Muscle of back (tissue), 11 donors: ENCODE measurements around the gene PRKG1. TPM values are rescaled to one million over a fixed set of nuclear protein-coding genes. Genes with fewer than 3 reads are reported as not detected.

ENCODE experiments used
- DNase-seq, 3 donors: peaks; one replicate each; pipeline versions ENCODE4 v3.0.0 to v3.0.0-alpha.2; 2013
- polyA plus RNA-seq, 10 donors: library from polyadenylated mRNA; unstranded; fragments of 120-200 nt; gene quantifications; one replicate each; pipeline ENCODE4 v1.2.1, GENCODE V29; 2013; ENCODE audit not compliant: insufficient read length in 10 of 10

PRKG1 gene
- polyA plus RNA-seq, 10 donors = 32.4 to 71.5 (median 45.2) TPM

- peak in 1 of 3 donors; percentile 76 for DNase-seq
Measured at GRCh38 chr10:51075873-51076229, 1.6 kb downstream of the PRKG1 start.

DNA sequence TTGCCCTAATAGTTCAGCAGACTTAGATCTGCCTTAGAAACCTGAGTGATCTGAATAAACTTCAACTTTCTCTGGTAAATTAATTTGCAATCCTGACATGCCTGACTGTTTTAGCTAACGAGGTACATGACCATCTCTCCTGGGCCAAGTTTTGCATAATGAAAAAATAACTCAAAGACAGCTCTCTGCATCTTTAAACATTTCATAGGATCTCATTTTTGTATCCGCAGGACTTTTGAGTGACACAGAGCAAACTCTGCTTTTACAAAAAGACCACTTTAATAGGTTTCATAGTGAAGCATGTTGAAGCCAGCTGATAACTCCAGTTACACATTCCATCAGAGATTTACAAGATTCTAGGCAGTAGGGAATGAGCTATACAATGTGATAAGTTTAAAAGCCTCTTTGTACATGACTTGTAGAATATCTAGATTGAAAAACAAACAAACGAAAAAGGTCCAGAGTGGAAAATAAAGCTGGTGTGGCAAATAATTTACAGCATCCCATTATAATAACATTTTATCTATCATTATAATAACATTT lies 2.1 kb downstream of the PRKG1 start:
- peak in 1 of 3 donors; percentile 75 for DNase-seq

GRCh38 chr10:51077074-51077473 lies 2.8 kb downstream of the PRKG1 start:
- peak in 1 of 3 donors; percentile 56 for DNase-seq

DNA sequence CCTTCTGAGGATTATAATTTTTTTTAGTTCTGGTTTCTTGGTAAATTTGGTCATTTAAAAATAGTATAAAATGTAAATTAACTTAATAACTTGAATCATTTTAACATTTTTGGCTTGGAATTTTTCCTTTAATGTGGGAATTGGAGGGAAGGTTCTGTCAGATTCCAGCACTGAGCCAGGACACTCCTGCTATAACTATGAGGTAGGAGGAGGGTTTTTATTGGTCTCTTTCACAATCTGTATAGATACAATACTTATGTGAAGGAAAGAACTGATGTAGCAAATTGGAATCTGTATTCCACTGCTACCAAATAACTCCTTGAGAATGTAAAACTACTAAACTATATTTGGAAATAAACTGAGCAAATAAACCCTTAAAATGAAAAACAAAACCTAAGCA lies 3.2 kb downstream of the PRKG1 start:
- peak in 1 of 3 donors; percentile 49 for DNase-seq

- DNase-seq = no peak
Measured at GRCh38 chr10:51079331-51079730, 5.0 kb downstream of the PRKG1 start.

GRCh38 chr10:51079766-51080165 lies 5.5 kb downstream of the PRKG1 start:
- DNase-seq = no peak

GRCh38 chr10:51080311-51081006 lies 6.2 kb downstream of the PRKG1 start:
- DNase-seq = no peak

GRCh38 chr10:51082857-51083256 lies 8.6 kb downstream of the PRKG1 start:
- DNase-seq = no peak

- DNase-seq = peak in 1 of 3 donors; percentile 53
Measured at GRCh38 chr10:51083356-51083853, 9.1 kb downstream of the PRKG1 start.

GRCh38 chr10:51085204-51085603 lies 10.9 kb downstream of the PRKG1 start:
- no peak for DNase-seq

- peak in 1 of 3 donors; percentile 34 for DNase-seq
Measured at GRCh38 chr10:51086710-51087109, 12.4 kb downstream of the PRKG1 start.

DNA sequence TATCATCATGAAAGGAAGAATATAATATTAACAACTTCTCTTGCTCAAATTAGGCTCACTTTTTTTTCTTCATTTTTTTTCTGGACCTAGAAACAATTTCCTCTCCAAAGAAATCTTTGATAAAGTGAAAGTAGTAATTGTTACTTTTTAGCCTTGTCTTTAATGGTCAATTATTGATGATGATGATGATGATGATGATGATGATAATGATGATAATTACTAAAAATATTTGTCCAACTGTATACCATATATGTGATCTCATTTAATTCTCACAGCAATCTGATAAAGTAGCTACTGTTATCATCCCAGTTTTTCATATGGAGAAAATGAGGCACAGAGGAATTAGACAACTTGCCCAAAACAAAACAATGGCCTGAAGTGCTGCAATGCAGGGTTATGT lies 12.8 kb downstream of the PRKG1 start:
- no peak for DNase-seq

DNA sequence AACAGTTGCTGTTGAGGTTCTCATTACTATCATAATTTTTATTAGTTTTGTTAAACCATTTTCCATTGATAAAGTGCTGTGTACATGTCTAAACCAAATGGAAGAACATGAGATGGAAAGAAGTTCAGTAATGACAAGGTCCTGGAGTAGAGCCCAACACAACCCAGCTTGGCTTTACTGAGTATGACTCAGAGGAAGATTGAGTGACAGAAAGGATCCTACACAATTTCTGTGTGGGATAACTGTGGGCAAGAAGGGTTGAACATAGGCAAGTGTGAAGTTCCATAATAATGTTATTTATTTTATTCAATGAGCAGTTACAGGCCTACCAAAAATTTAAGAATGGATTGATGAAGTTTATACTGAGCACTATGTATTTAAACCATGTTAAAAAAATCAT lies 15.9 kb downstream of the PRKG1 start:
- no peak for DNase-seq

GRCh38 chr10:51092402-51092801 lies 18.1 kb downstream of the PRKG1 start:
- DNase-seq = peak in 1 of 3 donors; percentile 61

DNA sequence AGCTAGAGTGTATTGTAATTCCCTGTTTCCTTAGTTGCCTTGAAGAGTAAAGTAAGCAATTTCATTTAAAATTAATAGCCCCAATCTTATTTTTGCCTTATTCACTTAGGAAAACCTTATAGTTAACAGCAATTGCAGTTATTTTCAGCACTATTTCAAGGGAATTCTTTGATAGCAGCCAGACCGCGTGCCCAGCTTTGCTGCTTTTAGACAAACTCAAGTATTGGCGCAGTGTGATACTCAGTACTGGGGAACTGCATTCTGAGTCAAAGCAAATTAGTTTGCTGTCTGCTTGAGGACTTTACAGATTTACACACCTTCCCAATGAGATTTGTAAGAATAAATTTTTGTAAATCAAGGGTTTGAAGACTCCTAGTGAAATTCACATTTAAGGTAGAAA lies 21.2 kb downstream of the PRKG1 start:
- DNase-seq = peak in 1 of 3 donors; percentile 32

GRCh38 chr10:51097546-51097945 lies 23.3 kb downstream of the PRKG1 start:
- DNase-seq = no peak

- DNase-seq = no peak
Measured at GRCh38 chr10:51100221-51100620, 25.9 kb downstream of the PRKG1 start.

DNA sequence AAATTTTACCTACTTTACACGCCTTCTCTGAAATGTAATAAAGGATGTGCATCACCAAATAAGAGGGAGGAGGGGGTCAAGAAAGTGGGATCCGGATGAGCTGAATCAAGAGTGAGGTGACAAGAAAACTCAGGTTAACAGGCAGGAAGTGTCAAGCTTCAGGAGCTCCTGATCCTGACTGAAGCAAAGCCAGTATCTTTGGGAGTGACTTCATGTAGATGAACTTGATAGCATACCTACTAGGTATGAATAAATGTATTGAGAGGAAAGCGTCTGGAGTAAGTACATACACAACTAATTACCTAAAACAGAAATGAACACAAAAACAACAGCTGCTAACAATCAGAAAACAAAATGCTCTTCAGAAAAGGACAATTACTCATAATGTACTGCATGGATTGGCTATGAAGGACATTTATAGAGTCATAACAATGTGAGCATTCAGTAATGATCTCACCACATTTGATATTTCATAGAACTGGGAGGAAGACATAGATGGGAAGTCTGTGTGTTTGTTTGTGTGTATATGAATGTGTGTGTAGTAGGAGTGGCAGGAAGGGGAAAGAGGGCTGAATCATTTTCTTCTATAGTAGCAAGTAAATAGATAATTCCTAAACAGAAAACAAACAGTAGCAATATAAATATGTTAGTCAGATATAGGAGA lies 29.4 kb downstream of the PRKG1 start:
- no peak for DNase-seq

- DNase-seq = peak in 1 of 3 donors; percentile 69
Measured at GRCh38 chr10:51106311-51106945, 32.1 kb downstream of the PRKG1 start.

DNA sequence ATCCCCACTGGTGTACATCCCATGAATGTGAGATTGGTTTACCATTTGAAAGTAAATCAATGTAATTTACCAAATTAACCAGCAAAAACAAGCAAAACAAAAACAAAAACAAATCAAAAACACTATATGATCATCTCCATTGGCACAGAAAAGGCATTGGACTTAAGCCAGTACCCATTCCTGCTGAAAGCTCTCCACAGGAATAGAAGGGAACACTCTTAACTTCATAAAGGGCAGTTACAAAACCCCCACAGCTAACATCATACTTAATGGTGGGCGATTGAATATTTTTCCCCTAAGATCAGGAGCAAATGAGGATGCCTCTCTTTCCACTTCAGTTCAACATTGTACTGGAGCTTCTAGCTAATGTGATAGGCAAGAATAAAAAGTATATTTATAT lies 34.1 kb downstream of the PRKG1 start:
- DNase-seq = no peak

- DNase-seq = peak in 1 of 3 donors; percentile 53
Measured at GRCh38 chr10:51109801-51110533, 35.7 kb downstream of the PRKG1 start.

DNA sequence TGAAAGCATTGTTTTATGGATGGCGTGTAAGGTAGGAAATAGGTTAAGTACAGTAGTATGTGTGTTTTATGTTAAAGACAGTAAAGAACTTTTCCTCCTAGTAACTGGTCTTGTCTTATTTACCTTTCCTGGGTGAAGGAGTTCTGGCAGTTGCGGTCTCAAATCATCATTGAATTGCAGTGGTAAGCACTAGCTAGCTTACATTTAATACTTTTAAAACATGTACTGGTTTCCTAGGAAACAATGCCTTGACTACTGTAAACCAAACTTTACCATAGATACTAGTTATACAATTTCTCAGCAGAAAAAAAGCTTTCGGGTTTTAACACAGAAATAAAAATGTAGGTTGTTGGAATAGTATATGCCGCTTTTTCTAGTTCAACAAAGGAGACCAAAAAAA lies 37.7 kb downstream of the PRKG1 start:
- peak in 1 of 3 donors; percentile 38 for DNase-seq
